SK-N-SH treated with all-trans-retinoic acid at 6 μM for 48 hours (cell line): Measurements from ENCODE around the gene OVOL3.
A peak's percentile ranks its signal among the peaks of the same experiment; 100 is the strongest.

Source experiments
- ATAC-seq: fragments of 200-7000 bp; cut with Tn5 transposase; 3 replicates; pipeline ENCODE4 v1.9.1; 2020; ENCODE audit warnings: mild to moderate bottlenecking, moderate library complexity
- ARNTL ChIP-seq: fragments of 450-650 bp; formaldehyde crosslinking; IDR thresholded peaks from 2 replicates; pipeline ENCODE4 v1.5.0; 2020; ENCODE audit warnings: low read depth, mild to moderate bottlenecking, moderate library complexity, borderline replicate concordance
- BACH2 ChIP-seq: fragments of 250-450 bp; sonication (Bioruptor Pico); IDR thresholded peaks from 2 replicates; pipeline ENCODE4 v1.9.0; 2021; ENCODE audit warnings: mild to moderate bottlenecking, borderline replicate concordance
- CSRNP3 ChIP-seq: fragments of 250-450 bp; sonication (Bioruptor Pico); IDR thresholded peaks from 2 replicates; pipeline ENCODE4 v1.5.1; 2021; ENCODE audit warnings: mild to moderate bottlenecking, moderate library complexity
- ESRRG ChIP-seq: fragments of 250-450 bp; sonication (Bioruptor Pico); IDR thresholded peaks from 2 replicates; pipeline ENCODE4 v1.6.1; 2021; ENCODE audit warnings: mild to moderate bottlenecking
- GLIS3 ChIP-seq: fragments of 250-450 bp; sonication (Bioruptor Pico); IDR thresholded peaks from 2 replicates; pipeline ENCODE4 v1.5.0; 2020; ENCODE audit warnings: mild to moderate bottlenecking, moderate library complexity
- ISL1 ChIP-seq: fragments of 250-450 bp; sonication (Bioruptor Pico); IDR thresholded peaks from 2 replicates; pipeline ENCODE4 v2.1.2; 2022; ENCODE audit warnings: mild to moderate bottlenecking, moderate library complexity
- OSR1 ChIP-seq: fragments of 250-450 bp; sonication (Bioruptor Pico); IDR thresholded peaks from 2 replicates; pipeline ENCODE4 v1.8.0; 2022; ENCODE audit warnings: moderate library complexity, mild to moderate bottlenecking, inconsistent platforms
- PATZ1 ChIP-seq: fragments of 250-450 bp; sonication (Bioruptor Pico); IDR thresholded peaks from 2 replicates; pipeline ENCODE4 v1.8.0; 2020; ENCODE audit warnings: mild to moderate bottlenecking, moderate library complexity, borderline replicate concordance
- POU6F1 ChIP-seq: fragments of 250-450 bp; sonication (Bioruptor Pico); IDR thresholded peaks from 2 replicates; pipeline ENCODE4 v1.8.0; 2021; ENCODE audit warnings: low read depth, mild to moderate bottlenecking, moderate library complexity, borderline replicate concordance
- RARB ChIP-seq: fragments of 250-450 bp; sonication (Bioruptor Pico); IDR thresholded peaks from 2 replicates; pipeline ENCODE4 v1.8.0; 2021; ENCODE audit warnings: mild to moderate bottlenecking, moderate library complexity
- SNAI2 ChIP-seq: fragments of 250-450 bp; sonication (Bioruptor Pico); IDR thresholded peaks from 2 replicates; pipeline ENCODE4 v1.5.0; 2020; ENCODE audit warnings: mild to moderate bottlenecking, moderate library complexity
- TCF4 ChIP-seq: fragments of 250-450 bp; sonication (Bioruptor Pico); IDR thresholded peaks from 2 replicates; pipeline ENCODE4 v1.8.0; 2021; ENCODE audit warnings: mild to moderate bottlenecking, moderate library complexity, borderline replicate concordance
- TOX ChIP-seq: fragments of 250-450 bp; sonication (Bioruptor Pico); IDR thresholded peaks from 2 replicates; pipeline ENCODE4 v1.8.0; 2021; ENCODE audit warnings: mild to moderate bottlenecking, moderate library complexity, borderline replicate concordance
- TSHZ2 ChIP-seq: fragments of 250-450 bp; sonication (Bioruptor Pico); IDR thresholded peaks from 2 replicates; pipeline ENCODE4 v1.5.0; 2020; ENCODE audit warnings: mild to moderate bottlenecking, moderate library complexity
- ZC3H10 ChIP-seq: fragments of 250-450 bp; sonication (Bioruptor Pico); IDR thresholded peaks from 2 replicates; pipeline ENCODE4 v1.5.1; 2021; ENCODE audit warnings: mild to moderate bottlenecking, moderate library complexity
- ZFP3 ChIP-seq: fragments of 250-450 bp; sonication (Bioruptor Pico); IDR thresholded peaks from 2 replicates; pipeline ENCODE4 v1.5.0; 2020; ENCODE audit warnings: mild to moderate bottlenecking, moderate library complexity
- ZFP30 ChIP-seq: fragments of 450-650 bp; formaldehyde crosslinking; IDR thresholded peaks from 2 replicates; pipeline ENCODE4 v1.5.0; 2022; ENCODE audit warnings: mild to moderate bottlenecking, moderate library complexity
- ZNF565 ChIP-seq: fragments of 450-650 bp; formaldehyde crosslinking; conservative IDR thresholded peaks from 2 replicates; pipeline ENCODE4 v1.5.0; 2020; ENCODE audit warnings: low read depth, mild to moderate bottlenecking, moderate library complexity
- ZNF70 ChIP-seq: fragments of 450-650 bp; formaldehyde crosslinking; IDR thresholded peaks from 2 replicates; pipeline ENCODE4 v1.5.0; 2020; ENCODE audit warnings: mild to moderate bottlenecking, moderate library complexity

OVOL3 gene

GRCh38 chr19:36114721-36115452 lies 3.9 kb downstream of the OVOL3 start, which contains the start of gene POLR2I (continued):
- no peak for TF ChIP-seq TSHZ2 (CRISPR knock-in tag)

GRCh38 chr19:36115453-36116343 lies 4.8 kb downstream of the OVOL3 start, which contains the start of gene TBCB:
Gene TBCB (plus strand): TSS chr19:36115468. CDS start chr19:36115561, 93 bp downstream.
- TF ChIP-seq TSHZ2 (CRISPR knock-in tag) (peak; percentile 32; the same call in 1 of the 2 replicates), ZNF70 (CRISPR knock-in tag) (no peak)
- peak; percentile 51 for ATAC-seq

GRCh38 chr19:36116344-36116637 lies 5.3 kb downstream of the OVOL3 start:
- no peak for TF ChIP-seq GLIS3 (CRISPR knock-in tag)
- TF ChIP-seq ZNF565 (CRISPR knock-in tag): no peak
- TF ChIP-seq CSRNP3 (CRISPR knock-in tag): no peak
- TF ChIP-seq SNAI2 (CRISPR knock-in tag): no peak
- no peak for TF ChIP-seq ZNF70 (CRISPR knock-in tag)
- TF ChIP-seq BACH2 (CRISPR knock-in tag): no peak
- no peak for TF ChIP-seq ESRRG
- TF ChIP-seq TOX (CRISPR knock-in tag): no peak
- no peak for TF ChIP-seq POU6F1
- TF ChIP-seq ZFP3 (CRISPR knock-in tag): no peak
- TF ChIP-seq ARNTL (CRISPR knock-in tag): no peak
- no peak for TF ChIP-seq RARB (CRISPR knock-in tag)
- no peak for TF ChIP-seq ZFP30 (CRISPR knock-in tag)
- no peak for TF ChIP-seq TCF4 (CRISPR knock-in tag)
- TF ChIP-seq ISL1 (CRISPR knock-in tag): no peak
- TF ChIP-seq ZC3H10: no peak
- TF ChIP-seq PATZ1: no peak
- TF ChIP-seq OSR1: no peak
- ATAC-seq: no peak
